IPS-NIHi11 (cell line): ENCODE data around the gene LRRC40.
A peak's percentile ranks its signal among the peaks of the same experiment; 100 is the strongest.
"Not testable (repeated sequence)": the region's sequence is repeated elsewhere in the genome, so short reads cannot be mapped to it uniquely, and the experiment has no call there.

Source experiments
- DNase-seq: peaks from one replicate; pipeline ENCODE4 v3.0.0; 2012; ENCODE audit warnings: mixed read lengths, low spot score

Gene LRRC40

GRCh38 chr1:70205434-70206118 lies at the start of gene LRRC40:
LRRC40 (minus strand) TSS chr1:70205579; CDS start chr1:70205540, 39 bp downstream.
- DNase-seq = peak; percentile 96

- DNase-seq = no peak
Measured at GRCh38 chr1:70248729-70249128, 43.4 kb upstream of the LRRC40 start.

GRCh38 chr1:70247768-70248167 lies 42.4 kb upstream of the LRRC40 start:
- DNase-seq = no peak

- DNase-seq = no peak
Measured at GRCh38 chr1:70247122-70247521, 41.7 kb upstream of the LRRC40 start.

GRCh38 chr1:70239940-70240339 lies 34.6 kb upstream of the LRRC40 start:
- no peak for DNase-seq

GRCh38 chr1:70234733-70235132 lies 29.4 kb upstream of the LRRC40 start:
- DNase-seq = no peak

GRCh38 chr1:70231475-70231874 lies 26.1 kb upstream of the LRRC40 start:
- DNase-seq = no peak

- DNase-seq = no peak
Measured at GRCh38 chr1:70228670-70229069, 23.3 kb upstream of the LRRC40 start.

- no peak for DNase-seq
Measured at GRCh38 chr1:70227439-70227838, 22.1 kb upstream of the LRRC40 start.

GRCh38 chr1:70224954-70225353 lies 19.6 kb upstream of the LRRC40 start:
- no peak for DNase-seq

- DNase-seq = no peak
Measured at GRCh38 chr1:70222716-70223235, 17.4 kb upstream of the LRRC40 start.

GRCh38 chr1:70221238-70222121 lies 16.1 kb upstream of the LRRC40 start, which contains the start of gene SRSF11:
SRSF11 (plus strand) TSS chr1:70221380; CDS start chr1:70221637, 257 bp downstream.
- DNase-seq = peak; percentile 94

GRCh38 chr1:70220517-70221237 lies 15.3 kb upstream of the LRRC40 start:
- no peak for DNase-seq

GRCh38 chr1:70220015-70220414 lies 14.6 kb upstream of the LRRC40 start:
- no peak for DNase-seq

- no peak for DNase-seq
Measured at GRCh38 chr1:70211541-70211940, 6.2 kb upstream of the LRRC40 start.

- no peak for DNase-seq
Measured at GRCh38 chr1:70210820-70211219, 5.4 kb upstream of the LRRC40 start.

GRCh38 chr1:70208292-70208691 lies 2.9 kb upstream of the LRRC40 start:
- no peak for DNase-seq

GRCh38 chr1:70207492-70207891 lies 2.1 kb upstream of the LRRC40 start:
- no peak for DNase-seq

- DNase-seq = not testable (repeated sequence)
Measured at GRCh38 chr1:70206833-70207232, 1.5 kb upstream of the LRRC40 start.

GRCh38 chr1:70205071-70205433 lies 327 bp downstream of the LRRC40 start:
- peak; percentile 4 for DNase-seq

- DNase-seq = no peak
Measured at GRCh38 chr1:70204600-70204999, 779 bp downstream of the LRRC40 start.

GRCh38 chr1:70204139-70204538 lies 1.2 kb downstream of the LRRC40 start:
- no peak for DNase-seq
